ENCODE results near the gene AURKA. TPM values are rescaled to one million over a fixed set of nuclear protein-coding genes. Genes with fewer than 3 reads are reported as not detected.
"Not testable (repeated sequence)": the region's sequence is repeated elsewhere in the genome, so short reads cannot be mapped to it uniquely, and the experiment has no call there.

The AURKA gene
- total RNA-seq, 3 donors from 2014 or later (not counting 1 experiment from before 2014, with no cell fraction given), result 1.5 to 2.9 (median 2.0) TPM

DNA sequence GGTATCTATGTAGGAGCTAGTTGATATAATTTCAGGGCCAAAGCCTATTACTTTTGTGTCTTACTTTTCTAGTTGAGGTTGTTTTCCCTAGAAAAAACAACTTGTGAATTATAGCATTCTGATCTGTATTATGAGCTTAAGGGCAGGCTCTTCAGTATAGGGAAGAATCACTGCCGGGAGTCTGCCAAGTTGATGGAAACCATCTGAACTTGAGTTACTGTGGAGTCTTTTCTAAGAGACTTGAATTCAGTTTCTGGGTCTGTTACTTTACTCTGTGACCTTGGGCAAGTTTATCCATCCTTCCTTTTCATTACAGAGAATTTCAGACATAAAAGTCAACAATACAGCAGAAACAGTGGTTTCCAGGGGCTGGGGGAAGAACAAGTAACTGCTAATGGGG, 17.9 kb upstream of the AURKA start:
- H3K9me3 Mint-ChIP-seq, result no peaks in the 10 kb centered on the region
- peaks cover 34 to 36% of the 10 kb centered on the region in 2 donors for H3K4me1 Mint-ChIP-seq
- peaks cover 7% of the 10 kb centered on the region for H3K36me3 Mint-ChIP-seq
- ATAC-seq (no peak), DNase-seq (no peak)
- Histone ChIP-seq H3K4me1 (ENCODE audit: control insufficient read depth, insufficient read depth, low read length) (peaks cover 31% of the 10 kb centered on the region), H3K9me3 (ENCODE audit: control insufficient read depth, insufficient read depth, low read length) (no peaks in the 10 kb centered on the region), H3K36me3 (ENCODE audit: control insufficient read depth, insufficient read depth, low read length) (peaks cover 27% of the 10 kb centered on the region), H3K27me3 (ENCODE audit: control insufficient read depth, insufficient read depth, low read length) (no peaks in the 10 kb centered on the region), H3K27ac (ENCODE audit: low read length) (no peak overlapping the region), H3K4me3 (ENCODE audit: low read length) (no peak overlapping the region)
- H3K27ac Mint-ChIP-seq, result peak overlapping the region; percentile 51 to 69
- TF ChIP-seq, protein P1, sequence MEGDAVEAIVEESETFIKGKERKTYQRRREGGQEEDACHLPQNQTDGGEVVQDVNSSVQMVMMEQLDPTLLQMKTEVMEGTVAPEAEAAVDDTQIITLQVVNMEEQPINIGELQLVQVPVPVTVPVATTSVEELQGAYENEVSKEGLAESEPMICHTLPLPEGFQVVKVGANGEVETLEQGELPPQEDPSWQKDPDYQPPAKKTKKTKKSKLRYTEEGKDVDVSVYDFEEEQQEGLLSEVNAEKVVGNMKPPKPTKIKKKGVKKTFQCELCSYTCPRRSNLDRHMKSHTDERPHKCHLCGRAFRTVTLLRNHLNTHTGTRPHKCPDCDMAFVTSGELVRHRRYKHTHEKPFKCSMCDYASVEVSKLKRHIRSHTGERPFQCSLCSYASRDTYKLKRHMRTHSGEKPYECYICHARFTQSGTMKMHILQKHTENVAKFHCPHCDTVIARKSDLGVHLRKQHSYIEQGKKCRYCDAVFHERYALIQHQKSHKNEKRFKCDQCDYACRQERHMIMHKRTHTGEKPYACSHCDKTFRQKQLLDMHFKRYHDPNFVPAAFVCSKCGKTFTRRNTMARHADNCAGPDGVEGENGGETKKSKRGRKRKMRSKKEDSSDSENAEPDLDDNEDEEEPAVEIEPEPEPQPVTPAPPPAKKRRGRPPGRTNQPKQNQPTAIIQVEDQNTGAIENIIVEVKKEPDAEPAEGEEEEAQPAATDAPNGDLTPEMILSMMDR (IDR thresholded peaks at IDR 0.05), result no peak
- intact Hi-C loops (cut with micrococcal nuclease), result loop anchor here (5.0 kb wide), 1 partner anchor 52 kb away; no protein-coding TSS in a partner anchor
- H3K27me3 Mint-ChIP-seq (ENCODE audit: low read depth in 2 of 2), result no peaks in the 10 kb centered on the region
- WGBS (ENCODE audit: insufficient coverage), result 100% methylated on average over 1 of the region's 1 CpG
- H3K4me3 Mint-ChIP-seq, result peak overlapping the region; percentile 50

DNA sequence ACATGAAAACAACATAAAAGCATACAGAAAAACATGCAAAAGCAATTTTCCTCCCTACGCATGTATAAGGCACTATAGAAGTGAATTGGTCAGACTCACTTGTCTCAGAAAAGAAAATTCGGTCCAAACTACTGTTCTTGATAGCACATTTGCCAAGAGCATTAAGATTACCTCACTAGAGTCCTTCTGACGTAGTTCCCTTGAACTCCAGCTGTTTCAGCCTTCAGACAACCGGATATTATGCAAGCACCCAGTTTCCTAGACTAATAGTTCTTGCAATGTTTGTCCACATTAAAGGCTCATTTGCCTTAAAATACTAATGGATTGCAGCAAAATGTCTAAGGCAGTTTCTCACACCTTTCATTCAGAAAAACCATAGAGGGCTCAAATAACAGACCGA, 17.5 kb upstream of the AURKA start:
- Mint-ChIP-seq H3K9me3 (no peaks in the 10 kb centered on the region), H3K27me3 (ENCODE audit: low read depth in 2 of 2) (no peaks in the 10 kb centered on the region), H3K4me1 (peaks cover 30 to 32% of the 10 kb centered on the region in 2 donors), H3K36me3 (peaks cover 7% of the 10 kb centered on the region), H3K27ac (peak overlapping the region in 1 of 2 donors; percentile 69), H3K4me3 (no peak overlapping the region)
- H3K9me3 ChIP-seq (ENCODE audit: control insufficient read depth, insufficient read depth, low read length), result no peaks in the 10 kb centered on the region
- no peak for DNase-seq
- H3K27me3 ChIP-seq (ENCODE audit: control insufficient read depth, insufficient read depth, low read length), result no peaks in the 10 kb centered on the region
- no peak overlapping the region for H3K27ac ChIP-seq (ENCODE audit: low read length)
- H3K36me3 ChIP-seq (ENCODE audit: control insufficient read depth, insufficient read depth, low read length), result peaks cover 29% of the 10 kb centered on the region
- H3K4me1 ChIP-seq (ENCODE audit: control insufficient read depth, insufficient read depth, low read length), result peaks cover 27% of the 10 kb centered on the region
- WGBS (ENCODE audit: insufficient coverage), result 96% methylated on average over 4 of the region's 5 CpGs
- ATAC-seq, result no peak
- intact Hi-C loops (cut with micrococcal nuclease), result no loop called here
- no peak overlapping the region for H3K4me3 ChIP-seq (ENCODE audit: low read length)
- TF ChIP-seq, protein P1 (IDR thresholded peaks at IDR 0.05), result no peak

DNA sequence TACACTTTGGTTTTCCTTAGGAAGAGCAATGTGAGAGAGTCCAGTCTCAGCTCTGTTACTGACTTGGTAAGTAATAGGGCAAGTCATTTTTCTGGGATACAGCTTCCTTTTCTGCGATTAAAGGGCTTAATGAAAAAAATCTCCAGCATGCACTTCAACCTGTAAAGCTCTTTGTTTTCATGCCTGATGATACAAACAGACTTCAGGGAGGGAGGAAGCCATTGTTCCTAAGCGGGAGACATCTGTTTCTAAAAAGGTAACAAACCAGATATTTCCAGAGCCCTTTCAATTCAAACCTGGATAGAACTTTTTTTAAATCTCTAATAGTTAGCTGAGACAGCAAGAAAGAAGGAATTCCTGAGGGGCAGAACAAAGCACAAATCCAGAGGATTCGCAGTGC, 14.9 kb upstream of the AURKA start:
- Mint-ChIP-seq H3K27ac (peak overlapping the region in 1 of 2 donors; percentile 40), H3K27me3 (ENCODE audit: low read depth in 2 of 2) (no peaks in the 10 kb centered on the region), H3K4me1 (peaks cover 8% of the 10 kb centered on the region in 2 donors), H3K4me3 (no peak overlapping the region), H3K36me3 (peaks cover 13% of the 10 kb centered on the region), H3K9me3 (no peaks in the 10 kb centered on the region)
- intact Hi-C loops (cut with micrococcal nuclease), result no loop called here
- Histone ChIP-seq H3K36me3 (ENCODE audit: control insufficient read depth, insufficient read depth, low read length) (peaks cover 43% of the 10 kb centered on the region), H3K27ac (ENCODE audit: low read length) (no peak overlapping the region), H3K4me3 (ENCODE audit: low read length) (no peak overlapping the region), H3K4me1 (ENCODE audit: control insufficient read depth, insufficient read depth, low read length) (peaks cover 12% of the 10 kb centered on the region), H3K27me3 (ENCODE audit: control insufficient read depth, insufficient read depth, low read length) (no peaks in the 10 kb centered on the region), H3K9me3 (ENCODE audit: control insufficient read depth, insufficient read depth, low read length) (no peaks in the 10 kb centered on the region)
- DNase-seq (no peak), ATAC-seq (no peak)
- 96% methylated on average over 2 of the region's 3 CpGs for WGBS (ENCODE audit: insufficient coverage)
- TF ChIP-seq, protein P1 (IDR thresholded peaks at IDR 0.05), result no peak

DNA sequence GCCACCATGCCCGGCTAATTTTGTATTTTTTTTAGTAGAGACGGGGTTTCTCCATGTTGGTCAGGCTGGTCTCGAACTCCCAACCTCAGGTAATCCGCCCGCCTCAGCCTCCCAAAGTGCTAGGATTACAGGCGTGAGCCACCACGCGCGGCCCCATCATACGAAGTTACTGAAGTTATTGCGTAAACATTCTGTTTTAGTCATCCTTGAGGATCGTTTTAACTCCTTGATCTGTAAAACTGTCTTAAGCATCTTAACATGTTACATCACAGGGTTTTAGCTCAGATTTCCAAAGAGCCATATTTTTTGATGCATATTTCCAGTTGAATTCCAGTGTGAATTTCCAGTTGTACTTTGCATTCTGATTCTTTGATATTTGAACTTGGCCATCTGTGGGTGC, 13.3 kb upstream of the AURKA start:
- H3K9me3 ChIP-seq (ENCODE audit: control insufficient read depth, insufficient read depth, low read length); H3K4me1 ChIP-seq (ENCODE audit: control insufficient read depth, insufficient read depth, low read length); H3K9me3 Mint-ChIP-seq; intact Hi-C loops (cut with micrococcal nuclease); H3K4me3 Mint-ChIP-seq; H3K4me1 Mint-ChIP-seq; H3K27ac ChIP-seq (ENCODE audit: low read length); H3K27me3 Mint-ChIP-seq (ENCODE audit: low read depth in 2 of 2); H3K27me3 ChIP-seq (ENCODE audit: control insufficient read depth, insufficient read depth, low read length); ATAC-seq; DNase-seq; H3K4me3 ChIP-seq (ENCODE audit: low read length): not testable (repeated sequence)
- peak overlapping the region; percentile 21 to 36 for H3K27ac Mint-ChIP-seq
- peaks cover 13% of the 10 kb centered on the region for H3K36me3 Mint-ChIP-seq
- peaks cover 52% of the 10 kb centered on the region for H3K36me3 ChIP-seq (ENCODE audit: control insufficient read depth, insufficient read depth, low read length)
- 96% methylated on average over 12 of the region's 12 CpGs for WGBS (ENCODE audit: insufficient coverage)

All from natural killer cell (primary cell).